ENCODE data around the gene HIPK2.

DNA sequence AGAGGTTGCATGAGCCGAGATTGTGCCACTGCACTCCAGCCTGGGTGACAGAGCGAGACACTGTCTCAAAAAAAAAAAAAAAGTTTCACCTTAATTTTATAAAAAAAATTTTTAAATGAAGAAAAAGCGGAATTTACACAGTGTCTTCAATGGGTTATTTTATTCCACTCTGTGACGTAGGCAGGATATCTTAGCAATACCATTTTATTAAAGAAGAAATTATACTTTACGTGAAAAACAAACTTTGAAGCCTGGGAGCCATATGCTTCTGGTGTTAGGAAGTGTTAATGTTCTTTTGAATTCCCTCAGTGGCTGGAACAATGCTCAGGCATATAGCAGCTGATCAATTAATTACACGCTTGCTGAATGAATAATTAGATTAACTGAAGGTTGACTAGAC, 176.6 kb downstream of the HIPK2 start:
- no peak for TF ChIP-seq PATZ1 (CRISPR knock-in tag; IDR thresholded peaks at IDR 0.05; ENCODE audit: borderline replicate concordance)
- TF ChIP-seq ZFP3 (CRISPR knock-in tag; IDR thresholded peaks at IDR 0.05): no peak
- no peak for TF ChIP-seq CREB5 (CRISPR knock-in tag; IDR thresholded peaks at IDR 0.05; ENCODE audit: low read depth)
